GM19025 (cell line): ENCODE data around the gene KCP.

ENCODE experiments used
- ATAC-seq: cut with Tn5 transposase; IDR thresholded peaks from one replicate; pipeline ENCODE4 v1.9.1; 2021; ENCODE audit warnings: mild to moderate bottlenecking, low read depth, moderate library complexity; ENCODE audit not compliant: unreplicated experiment

The KCP gene

DNA sequence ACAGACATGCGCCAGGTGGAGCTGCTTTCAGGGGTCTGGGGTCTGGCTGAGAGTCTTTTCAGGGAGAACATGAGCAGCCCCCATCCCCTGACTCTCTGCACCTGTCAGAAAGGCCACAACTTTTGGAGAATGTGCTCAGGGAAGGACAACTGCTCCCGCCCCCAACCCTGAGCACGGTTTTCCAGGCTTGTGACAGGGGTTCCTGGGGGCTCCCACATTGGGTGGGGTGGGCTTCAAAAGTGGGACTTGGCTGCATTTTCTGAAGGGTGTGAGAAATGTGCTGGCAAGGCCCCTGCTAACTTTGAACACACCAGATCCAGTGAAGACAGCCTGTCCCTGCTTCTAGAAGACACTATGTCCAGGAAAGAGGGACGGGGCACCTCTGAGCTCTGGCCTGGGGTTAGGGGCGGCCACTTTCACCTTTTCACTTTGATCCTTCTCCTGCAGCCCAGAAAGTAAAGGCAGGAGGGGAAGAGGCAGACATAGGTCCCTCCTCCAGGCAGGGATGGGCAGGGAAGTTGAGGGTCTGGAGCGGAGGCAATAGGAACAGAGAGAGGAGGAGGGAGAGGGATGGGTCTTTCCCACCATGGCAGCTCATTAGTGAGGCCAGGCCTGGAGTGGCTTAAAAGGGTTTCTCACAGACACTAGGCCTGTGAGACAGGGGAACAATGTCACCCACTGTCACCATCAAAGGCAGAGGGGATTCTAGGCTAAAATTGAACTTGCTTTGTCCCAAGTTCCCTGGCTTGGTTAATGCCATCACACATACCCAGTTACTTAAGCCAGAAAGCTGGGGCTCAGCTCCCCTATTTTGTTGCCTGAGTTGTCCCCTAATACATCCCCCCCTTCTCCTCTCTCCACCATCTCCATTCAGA, 1.5 kb downstream of the KCP start:
- no peak for ATAC-seq

DNA sequence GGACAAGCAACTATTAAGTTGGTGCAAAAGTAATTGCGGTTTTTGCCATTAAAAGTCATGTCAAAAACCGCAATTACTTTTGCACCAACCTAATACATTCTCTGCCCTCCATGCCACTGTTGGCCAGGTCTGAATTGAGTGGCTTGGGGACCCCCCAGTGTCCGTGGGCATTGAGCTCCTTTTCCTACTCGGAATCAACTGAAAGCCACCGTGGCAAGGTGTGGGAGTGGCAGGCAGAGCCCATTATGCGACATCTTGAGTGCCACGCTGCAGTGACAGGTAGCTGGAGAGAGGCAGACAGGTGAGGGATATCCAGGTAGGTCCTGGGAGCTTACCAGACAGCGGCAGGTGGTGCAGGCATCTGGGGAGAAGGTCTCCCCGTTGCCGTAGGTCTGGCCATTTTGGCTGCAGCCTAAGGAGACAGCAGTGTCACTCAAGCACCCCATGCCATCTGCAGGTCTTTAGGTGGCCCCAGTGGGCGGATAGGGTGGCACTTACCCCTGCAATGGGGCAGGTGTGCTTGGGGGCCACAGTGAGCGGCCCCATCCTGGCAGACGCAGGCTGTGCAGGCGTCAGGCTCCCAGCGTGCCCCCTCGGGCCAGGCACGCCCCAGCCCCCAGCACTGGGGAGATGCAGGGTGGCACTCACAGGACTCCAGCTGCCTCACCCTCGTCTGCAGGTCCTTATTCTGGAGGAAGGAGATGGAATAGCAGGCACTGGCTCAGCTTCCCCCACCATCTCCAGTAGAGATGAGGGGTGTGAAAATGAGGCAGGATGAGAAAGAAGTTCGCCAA, 3.5 kb downstream of the KCP start:
- ATAC-seq: no peak

DNA sequence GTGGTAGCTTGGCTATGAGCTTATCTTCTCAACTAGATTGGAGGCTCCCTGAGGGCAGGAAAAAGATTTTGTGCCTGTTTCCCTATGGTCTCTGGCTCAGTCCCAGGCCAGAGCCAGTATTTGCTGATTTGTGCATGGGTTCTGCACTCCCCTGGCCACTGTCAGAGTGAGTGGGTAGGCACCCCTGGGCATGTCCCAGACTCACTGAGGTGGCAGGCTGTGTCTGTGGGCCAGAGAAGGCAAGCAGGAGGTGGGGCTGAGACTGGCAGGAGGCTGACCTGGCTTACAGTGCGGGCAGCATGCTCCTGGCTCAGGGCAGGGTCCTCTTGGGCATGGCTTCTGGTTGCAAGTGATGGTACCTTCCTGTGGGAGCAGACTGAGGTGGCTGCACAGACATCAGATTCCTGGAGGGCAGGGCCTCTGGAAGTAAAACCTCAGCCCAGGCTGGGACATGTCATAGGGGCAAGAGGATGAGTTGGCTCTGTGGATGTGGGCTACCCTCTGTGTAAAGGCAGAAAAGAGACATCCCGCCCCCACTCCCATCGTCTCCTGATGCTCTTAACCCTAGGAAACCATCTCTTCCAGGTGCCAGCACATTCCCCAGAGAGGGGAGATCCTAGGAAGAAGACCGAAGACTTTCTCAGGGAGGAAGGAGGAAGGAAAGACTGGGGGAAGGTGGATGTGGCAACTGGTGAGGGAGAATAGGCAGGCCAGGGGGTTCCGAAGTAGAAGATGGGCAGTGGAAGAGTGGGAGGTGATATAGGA, 4.3 kb downstream of the KCP start:
- ATAC-seq: no peak

DNA sequence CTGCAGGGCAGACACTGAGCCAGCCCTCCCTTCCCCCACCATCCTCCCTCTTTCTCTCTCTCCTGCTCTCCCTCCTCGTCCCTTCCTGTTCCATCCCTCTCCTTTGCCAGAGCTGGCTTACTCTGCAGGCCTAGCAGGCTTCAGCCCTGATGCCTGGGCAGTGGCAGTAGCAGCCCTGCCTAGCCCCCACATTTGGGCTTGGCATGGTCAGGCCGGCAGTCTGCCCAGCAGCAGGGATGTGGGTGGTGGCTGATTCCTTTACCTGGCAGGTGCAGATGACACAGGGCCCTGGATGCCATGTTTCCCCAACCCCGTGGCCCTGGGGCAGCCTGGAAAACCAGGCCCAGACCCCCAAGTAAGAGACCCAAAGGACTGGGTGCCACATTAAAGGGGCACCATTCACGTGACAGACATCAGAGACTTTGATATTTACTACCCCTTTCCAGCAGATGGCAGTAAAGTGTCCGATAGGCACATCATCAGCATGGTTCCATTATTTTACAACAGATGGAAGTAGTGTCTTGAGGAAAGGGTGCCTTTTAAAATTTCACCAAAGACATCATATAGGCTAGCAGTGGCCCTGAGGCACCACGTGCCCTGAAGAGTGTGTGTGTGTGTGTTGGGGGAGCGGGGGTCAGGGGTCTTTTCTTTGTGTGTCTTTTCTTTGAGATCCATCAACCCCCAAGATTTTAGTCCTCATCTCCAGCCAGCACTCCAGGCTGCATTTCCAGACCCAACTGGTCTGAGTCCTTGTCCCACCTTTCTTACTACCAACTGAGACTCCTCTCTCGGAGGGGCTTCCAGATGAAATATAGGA, 5.9 kb downstream of the KCP start:
- no peak for ATAC-seq

DNA sequence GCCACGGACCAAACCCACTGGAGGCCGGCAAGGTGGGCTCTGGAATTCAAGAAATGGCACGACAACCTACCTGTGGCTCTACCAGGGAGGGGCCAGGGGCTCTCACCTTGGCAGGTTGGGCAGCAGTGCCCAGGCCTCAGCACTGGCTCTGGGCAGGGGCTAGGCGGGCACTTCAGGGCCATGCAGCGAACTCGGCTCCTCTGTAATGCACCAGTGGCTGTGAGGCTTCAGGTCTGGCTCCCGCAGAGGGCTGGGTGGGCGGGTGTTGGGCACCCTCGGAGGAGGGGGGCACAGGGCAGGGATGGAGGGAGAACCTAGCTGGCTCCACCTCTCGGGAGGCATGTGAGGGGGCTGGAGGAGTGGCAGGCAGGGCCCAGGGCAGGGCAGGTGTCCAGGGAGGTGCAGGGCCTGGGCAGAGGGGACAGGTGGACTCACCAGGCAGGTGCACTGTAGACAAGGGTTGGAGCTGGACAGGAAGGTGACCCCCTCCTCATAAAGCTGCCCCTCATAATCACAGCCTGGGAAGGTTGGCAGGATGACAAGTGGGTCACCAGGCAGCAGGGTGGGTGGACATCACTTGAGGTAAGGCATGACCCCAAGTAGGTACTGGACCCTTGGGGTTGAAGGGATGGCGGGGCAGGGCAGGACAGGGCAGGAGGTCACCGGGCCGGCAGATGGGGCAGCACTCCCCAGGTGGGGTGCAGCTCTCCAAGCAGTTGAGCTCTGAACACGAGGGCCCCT, 6.7 kb downstream of the KCP start:
- no peak for ATAC-seq

DNA sequence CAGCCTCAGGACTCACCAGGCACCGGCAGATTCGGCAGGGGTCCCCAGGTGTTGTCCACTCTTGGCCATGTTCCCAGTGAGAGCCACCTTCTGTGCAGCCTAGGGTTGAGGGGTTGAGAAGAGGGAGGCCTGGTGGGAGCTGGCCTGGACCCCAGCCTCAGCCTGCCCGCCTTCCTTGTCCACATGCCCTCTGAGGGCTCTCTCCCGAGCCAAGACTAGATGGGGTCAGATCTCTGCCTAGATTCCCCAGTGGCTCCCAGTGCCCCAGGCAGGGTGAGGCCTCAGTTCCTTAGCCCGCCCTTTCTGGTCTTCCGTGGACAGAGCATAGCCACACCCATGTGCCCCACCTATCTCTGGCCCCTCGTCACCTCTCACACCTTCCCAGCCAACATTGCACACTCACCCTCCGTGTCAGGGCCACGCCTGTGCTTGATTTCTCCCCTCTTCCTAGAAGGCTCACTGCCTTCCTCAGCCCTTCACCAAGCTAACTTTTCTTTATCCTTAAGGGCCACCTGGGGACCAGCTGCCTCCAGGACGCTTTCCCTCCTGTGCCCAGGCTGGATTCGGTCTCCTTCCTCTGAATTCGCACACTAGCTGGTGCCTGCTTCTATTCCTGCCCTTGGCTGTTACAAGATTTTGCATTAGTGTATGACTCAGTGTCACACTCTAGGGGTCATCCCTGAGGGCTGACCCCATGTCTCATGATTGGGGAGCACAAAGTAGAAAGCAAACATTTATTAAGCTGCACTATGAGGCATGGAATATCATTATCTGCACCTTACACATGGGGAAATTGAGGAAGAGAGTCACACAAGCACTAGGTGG, 7.5 kb downstream of the KCP start:
- ATAC-seq: no peak

DNA sequence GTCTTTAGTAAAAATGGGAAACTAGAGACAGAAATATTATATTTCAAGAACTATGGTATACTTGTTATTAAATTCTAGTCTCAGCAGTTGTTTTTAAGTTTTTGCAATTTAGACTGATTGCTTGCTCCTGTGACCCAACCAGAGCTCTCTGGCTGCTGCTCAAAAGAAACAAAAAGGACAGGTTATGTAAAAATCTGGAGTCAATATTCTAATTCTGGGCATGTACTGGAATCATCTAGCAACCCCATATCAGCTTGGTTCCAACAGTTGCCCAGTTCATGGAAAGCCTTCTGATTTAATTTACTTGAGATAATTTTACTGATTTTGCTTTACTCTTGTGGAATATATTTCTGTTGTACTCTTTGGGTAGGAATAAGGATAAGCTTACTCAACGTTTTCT, 10.3 kb downstream of the KCP start:
- no peak for ATAC-seq

DNA sequence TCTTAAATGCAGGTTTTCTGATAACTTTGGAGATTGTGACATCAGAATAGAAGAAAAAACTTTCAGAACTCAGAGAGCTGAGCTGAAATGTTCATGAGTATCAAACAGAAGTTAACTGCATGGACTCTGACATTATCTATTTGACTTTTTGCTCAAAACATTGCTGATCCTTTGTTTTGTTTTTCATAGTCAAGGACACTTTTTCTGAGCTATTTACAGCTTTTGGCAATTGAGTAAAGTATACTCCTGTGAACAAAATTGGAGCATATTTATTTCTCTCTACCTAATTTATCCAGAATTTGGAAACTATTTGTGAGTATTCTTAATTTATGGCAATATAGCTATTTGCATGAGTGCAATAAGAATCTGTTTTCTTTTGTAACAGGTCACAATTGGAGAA, 11.1 kb downstream of the KCP start:
- no peak for ATAC-seq

DNA sequence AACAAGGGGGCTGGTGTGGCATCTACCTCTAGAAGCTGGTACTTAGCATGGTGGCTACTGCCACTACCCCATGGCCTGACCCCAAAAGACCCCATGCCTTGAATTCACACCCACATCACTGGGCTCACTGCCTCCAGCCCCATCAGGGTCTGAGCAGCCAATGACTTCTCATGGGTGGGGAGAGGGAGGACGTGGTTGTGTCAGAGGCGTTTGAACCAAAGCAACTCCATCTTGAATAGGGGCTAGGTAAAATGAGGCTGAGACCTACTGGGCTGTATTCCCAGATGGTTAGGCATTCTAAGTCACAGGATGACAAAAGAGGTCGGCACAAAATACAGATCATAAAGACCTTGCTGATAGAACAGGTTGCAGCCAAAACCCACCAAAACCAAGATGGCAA, 15.2 kb downstream of the KCP start:
- ATAC-seq: no peak

DNA sequence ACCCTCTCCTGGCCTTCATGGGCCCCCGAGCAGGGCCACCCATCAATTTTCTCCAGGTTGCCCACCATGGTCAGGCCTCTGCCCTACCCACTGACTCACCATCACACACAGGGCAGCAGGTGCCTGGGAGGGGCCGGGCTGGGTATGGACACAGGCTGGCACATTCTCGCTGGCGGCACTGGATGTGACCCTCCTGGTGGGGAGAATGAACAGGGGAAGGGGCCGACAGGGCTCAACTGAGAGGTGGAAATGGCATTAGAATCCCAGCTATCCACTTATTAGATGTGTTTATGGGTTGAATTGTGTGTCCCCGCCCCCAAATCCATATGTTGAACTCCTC, 16.4 kb downstream of the KCP start:
- no peak for ATAC-seq

DNA sequence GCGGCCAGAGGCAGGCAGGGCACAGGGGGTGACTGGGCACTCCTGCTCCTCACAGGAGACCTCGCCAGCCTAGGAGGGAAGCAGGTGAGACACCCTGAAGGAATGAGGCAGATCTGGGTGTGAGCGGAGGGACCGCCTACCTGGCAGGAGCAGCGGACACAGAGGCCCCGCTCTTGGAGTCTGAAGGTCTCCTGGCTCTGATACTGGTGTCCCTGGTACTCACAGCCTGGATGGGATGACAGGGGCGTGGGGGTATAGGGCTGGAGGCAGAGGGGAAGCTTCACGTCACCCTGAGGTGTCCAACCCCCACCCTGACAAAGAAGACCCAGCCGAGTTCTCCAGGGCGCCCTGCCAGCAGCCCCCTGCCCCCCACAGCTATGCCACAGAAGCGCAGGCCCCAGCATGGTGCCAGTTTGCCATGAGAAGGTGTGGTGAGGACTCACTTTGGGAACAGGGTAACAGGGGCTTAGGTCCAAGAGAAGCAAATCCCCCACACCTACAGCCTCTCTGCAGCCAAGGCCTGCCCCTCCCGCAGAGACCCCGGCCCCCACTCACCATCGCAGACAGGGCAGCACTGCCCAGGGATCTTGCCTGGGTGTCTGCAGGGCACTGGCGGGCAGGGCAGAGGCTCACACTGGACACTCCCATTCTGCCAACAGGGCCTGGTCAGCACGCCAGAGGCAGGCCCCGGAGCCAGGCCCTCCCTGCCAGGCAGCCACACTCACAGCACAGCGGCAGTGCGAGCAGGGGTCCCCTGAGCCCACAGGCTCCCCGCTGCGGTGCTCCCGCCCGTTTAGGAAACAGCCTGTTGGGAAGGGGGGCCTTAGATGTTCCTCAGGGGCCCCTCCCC, 17.0 kb downstream of the KCP start:
- no peak for ATAC-seq

DNA sequence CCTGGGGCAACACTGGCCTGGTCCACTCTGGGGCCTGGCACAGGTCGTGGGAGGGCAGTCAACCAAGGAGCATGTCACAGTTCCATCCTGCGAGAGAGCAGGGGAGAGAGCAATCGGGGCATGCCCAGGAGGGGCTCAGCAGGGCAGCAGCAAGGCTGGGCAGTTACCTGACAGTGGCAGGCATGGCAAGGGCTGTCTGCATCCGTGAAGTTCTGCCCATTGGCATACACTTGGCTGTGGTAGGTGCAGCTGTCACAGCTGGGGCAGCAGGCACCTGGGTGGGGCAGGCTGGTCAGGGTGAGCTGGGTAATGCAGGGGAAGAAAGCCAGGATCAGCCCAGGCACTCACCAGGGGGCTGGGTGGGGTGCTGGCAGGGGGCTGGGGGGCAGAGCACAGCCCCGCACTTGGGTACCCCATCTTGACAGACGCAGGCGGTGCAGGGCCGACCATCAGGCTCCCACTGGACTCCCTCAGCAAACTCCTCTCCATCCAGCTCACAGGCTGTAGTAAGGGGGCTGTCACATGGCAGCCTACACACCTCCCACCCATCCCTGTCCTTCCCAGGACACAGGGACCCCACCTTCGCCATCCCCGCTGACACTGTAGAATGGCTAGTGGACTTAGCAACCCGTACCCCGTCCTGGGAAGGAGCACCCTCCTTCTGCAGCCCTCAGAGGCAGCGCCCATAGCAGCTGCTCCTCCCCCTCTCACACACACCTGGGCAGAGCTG, 17.8 kb downstream of the KCP start:
- ATAC-seq: no peak

DNA sequence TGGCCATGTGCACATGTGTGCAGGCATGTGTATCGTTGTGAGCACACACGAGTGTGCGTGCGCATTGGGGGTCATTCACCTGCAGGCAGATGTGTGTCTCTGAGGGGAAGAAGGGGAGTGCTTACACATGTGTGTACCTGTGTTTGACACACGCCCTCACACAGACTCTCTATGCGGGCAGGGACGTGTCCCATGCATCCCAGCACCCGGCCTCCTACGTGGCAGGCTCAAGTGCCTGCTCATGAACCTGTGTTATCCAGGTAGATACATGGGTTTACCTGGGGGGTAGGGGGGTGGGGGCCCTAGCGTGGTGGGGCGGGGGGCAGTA, 18.6 kb downstream of the KCP start:
- no peak for ATAC-seq

DNA sequence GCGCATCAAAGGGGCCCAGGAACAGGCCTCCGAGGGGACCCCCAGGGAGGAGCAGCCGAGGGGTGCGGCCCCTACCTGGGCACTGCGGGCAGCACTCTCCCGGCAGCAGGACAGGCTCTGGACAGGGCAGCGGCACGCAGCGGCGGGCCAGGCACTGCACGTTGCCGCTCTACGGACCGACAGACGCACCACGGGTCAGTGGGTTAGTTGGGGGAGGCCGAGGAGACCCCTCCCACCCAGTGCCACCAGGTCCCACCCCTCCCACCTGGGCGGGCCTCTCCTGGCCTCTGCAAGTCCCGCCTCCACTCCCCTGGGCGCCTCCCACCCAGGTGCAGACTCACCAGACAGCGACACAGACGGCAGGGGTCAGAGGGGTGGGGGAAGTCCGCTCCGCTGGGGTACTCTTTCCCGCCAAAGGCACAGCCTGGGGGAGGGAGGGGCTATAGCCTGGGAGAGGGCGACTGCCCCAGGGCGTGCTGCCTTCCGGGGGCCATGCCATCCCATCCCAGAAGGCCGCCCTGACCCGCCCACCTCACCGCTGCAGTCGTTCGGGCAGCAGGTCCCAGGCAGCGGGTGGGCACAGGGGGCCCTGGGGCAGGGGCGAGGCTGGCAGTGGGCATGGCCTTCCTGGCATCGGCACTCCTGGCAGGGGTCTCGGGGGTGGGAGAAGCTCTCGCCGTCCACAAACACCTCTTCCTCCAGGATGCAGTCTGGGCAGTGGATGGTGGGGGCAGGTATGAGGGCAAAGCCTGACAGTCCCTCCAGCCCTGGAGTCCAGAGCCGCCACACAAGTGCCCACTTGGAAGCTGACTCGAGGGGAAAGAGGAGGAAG, 19.2 kb downstream of the KCP start:
- ATAC-seq: no peak

DNA sequence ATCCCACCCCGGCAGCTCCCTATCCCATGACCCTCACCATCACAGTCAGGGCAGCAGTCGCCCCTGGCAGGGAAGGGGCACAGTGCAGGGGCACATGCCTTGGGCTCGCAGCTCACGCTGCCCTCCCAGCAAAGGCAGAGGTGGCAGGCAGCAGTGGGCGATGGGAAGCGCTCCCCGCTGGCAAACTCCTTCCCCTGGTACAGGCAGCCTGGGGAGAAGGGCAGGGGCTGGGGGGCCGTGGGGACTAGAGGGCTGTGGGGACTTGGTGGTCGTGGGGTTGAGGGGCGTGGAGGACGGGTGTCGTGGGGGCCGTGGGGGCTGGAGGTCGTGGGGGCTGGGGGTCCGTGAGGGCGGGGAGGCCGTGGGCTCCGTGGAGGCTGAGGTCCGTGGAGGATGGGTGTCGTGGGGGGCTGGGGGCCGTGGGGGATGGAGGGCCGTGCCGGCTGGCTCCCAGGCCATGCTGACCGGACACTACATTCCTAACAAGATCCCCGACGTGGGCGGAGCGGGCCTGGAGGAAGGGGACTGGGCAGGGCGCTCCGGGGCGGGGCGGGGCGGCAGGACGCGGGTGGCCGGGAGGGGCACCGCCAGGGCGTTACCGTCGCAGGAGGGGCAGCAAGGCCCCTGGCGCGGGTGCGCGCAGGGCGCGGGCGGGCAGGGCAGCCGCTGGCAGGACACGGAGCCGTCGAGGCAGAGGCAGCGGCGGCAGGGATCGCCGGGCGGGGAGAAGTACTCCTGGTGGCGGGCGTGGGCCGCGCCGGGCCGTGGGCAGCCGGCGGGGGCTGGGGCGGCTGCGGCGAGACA, 20.0 kb downstream of the KCP start:
- no peak for ATAC-seq

DNA sequence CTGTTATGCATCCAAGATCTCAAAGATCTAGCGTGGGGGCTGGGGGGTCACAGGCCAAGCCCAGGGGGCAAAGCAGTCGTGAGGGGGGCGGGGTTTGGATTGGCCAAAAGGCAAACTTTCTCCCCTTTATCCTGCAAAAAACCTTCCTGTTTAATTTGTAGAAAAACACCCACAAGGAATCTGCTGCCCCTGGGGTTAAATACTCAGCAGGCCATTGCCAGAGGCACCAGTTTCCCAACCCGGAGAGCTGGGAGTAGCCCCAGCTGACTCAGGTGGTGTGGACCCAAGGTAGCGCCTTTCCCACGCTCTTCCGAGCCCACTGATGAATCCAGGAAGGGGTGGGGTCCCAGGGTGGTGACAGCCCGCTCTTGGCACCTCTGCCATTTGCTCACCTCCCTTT, 21.4 kb downstream of the KCP start:
- no peak for ATAC-seq
